Osteoblast (primary cell): ENCODE measurements around the gene NRF1. TPM values are rescaled to one million over a fixed set of nuclear protein-coding genes. Genes with fewer than 3 reads are reported as not detected.
"Not testable (repeated sequence)": the region's sequence is repeated elsewhere in the genome, so short reads cannot be mapped to it uniquely, and the experiment has no call there.

ENCODE experiments used
- DNase-seq: peaks from one replicate; pipeline ENCODE4 v3.0.0; 2011; ENCODE audit warnings: low spot score, mixed read lengths; ENCODE audit not compliant: insufficient read length; ENCODE audit errors: missing footprints
- H2AFZ ChIP-seq: 2 replicates; pipeline ENCODE4 v1.6.0; 2011; ENCODE audit warnings: mild to moderate bottlenecking, low read length
- H3K27ac ChIP-seq: 2 replicates; pipeline ENCODE4 v1.5.1; 2011; ENCODE audit warnings: mild to moderate bottlenecking, low read depth, low read length, moderate library complexity
- H3K27me3 ChIP-seq: 2 replicates; pipeline ENCODE4 v1.6.0; 2012; ENCODE audit warnings: mild to moderate bottlenecking, control low read depth, inconsistent platforms, low read length, moderate library complexity; ENCODE audit not compliant: insufficient read depth
- H3K36me3 ChIP-seq: 2 replicates; pipeline ENCODE4 v1.5.1; 2011; ENCODE audit warnings: mild to moderate bottlenecking, low read length, control low read depth, moderate library complexity; ENCODE audit not compliant: insufficient read depth
- H3K4me1 ChIP-seq: 2 replicates; pipeline ENCODE4 v1.5.1; 2011; ENCODE audit warnings: mild to moderate bottlenecking, low read length, control low read depth, moderate library complexity; ENCODE audit not compliant: insufficient read depth
- H3K4me2 ChIP-seq: 2 replicates; pipeline ENCODE4 v1.6.0; 2011; ENCODE audit warnings: mild to moderate bottlenecking, low read length; ENCODE audit not compliant: insufficient read depth
- H3K4me3 ChIP-seq: fragments of 200-600 bp; sonication (generic); 3 replicates; pipeline ENCODE4 v1.5.1; 2012; ENCODE audit warnings: mild to moderate bottlenecking, low read length, inconsistent platforms; ENCODE audit not compliant: insufficient read depth
- H3K79me2 ChIP-seq: 2 replicates; pipeline ENCODE4 v1.6.0; 2012; ENCODE audit warnings: mild to moderate bottlenecking, low read length, control low read depth, inconsistent platforms; ENCODE audit not compliant: insufficient read depth
- H3K9me3 ChIP-seq: 2 replicates; pipeline ENCODE4 v1.5.1; 2011; ENCODE audit warnings: low read depth, low read length, control low read depth
- H4K20me1 ChIP-seq: 2 replicates; pipeline ENCODE4 v1.6.0; 2012; ENCODE audit warnings: mild to moderate bottlenecking, low read length, control low read depth; ENCODE audit not compliant: insufficient read depth
- total RNA-seq: library from RNA; depleted of rRNA; stranded (reverse); fragments of >200 nt; gene quantifications from 2 replicates; pipeline ENCODE4 v1.2.3, GENCODE V29; 2012
- TF ChIP-seq, protein P1 (sequence below): IDR thresholded peaks from 2 replicates; pipeline ENCODE4 v1.5.1; 2011; ENCODE audit warnings: mild to moderate bottlenecking, low read depth, low read length, moderate library complexity; ENCODE audit errors: extremely low read depth

NRF1 gene
- total RNA-seq = 14.1 and 14.8 TPM in 2 replicates

DNA sequence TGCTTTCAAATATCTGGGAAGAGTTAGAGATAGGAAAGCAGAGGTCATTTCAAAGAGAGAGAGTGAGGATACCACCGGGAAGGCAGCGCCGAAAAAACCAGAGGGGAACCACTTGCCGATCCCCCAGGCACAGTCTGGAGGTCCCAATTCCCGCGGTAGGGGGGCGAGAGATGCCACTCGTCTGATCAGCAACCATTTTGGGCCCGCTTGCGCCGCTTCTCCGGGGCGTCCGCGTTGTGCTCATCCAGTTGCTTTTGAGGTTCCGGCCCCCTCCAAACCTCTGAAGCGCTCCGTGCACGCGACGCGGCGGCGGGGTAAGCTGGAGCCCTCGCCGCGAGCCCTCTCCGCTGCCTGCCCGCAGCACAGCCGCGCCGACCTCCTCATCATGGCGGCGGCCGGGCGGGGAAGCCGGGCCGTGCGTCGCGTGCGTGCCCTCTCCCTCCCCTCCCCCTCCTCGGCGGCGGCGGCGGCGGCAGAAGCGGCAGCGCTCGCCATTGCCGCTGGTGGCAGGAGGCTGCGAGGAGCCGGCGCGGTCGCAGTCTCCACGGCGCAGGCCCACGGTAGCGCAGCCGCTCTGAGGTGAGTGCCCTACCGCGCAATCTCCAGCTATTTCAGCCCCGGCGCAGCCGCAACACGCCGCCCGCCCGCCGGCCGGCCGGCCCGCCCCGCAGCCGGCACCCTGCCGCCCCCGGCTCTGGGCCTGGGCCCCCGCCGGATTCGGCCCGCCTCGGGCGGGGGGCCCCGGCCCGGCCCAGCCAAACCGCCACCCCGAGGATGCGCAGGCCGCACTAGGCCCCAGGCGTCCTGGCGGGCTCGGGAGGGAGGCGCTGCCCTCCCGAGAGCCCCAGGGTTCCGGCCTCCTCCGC, at the start of gene NRF1:
Gene NRF1, plus strand, starts transcription at position 475 of the 866 bp plus-strand sequence. CDS start 45,632 bp downstream, outside the sequence.
- no peaks in the 10 kb centered on the region for H3K9me3 ChIP-seq
- TF ChIP-seq, protein P1, sequence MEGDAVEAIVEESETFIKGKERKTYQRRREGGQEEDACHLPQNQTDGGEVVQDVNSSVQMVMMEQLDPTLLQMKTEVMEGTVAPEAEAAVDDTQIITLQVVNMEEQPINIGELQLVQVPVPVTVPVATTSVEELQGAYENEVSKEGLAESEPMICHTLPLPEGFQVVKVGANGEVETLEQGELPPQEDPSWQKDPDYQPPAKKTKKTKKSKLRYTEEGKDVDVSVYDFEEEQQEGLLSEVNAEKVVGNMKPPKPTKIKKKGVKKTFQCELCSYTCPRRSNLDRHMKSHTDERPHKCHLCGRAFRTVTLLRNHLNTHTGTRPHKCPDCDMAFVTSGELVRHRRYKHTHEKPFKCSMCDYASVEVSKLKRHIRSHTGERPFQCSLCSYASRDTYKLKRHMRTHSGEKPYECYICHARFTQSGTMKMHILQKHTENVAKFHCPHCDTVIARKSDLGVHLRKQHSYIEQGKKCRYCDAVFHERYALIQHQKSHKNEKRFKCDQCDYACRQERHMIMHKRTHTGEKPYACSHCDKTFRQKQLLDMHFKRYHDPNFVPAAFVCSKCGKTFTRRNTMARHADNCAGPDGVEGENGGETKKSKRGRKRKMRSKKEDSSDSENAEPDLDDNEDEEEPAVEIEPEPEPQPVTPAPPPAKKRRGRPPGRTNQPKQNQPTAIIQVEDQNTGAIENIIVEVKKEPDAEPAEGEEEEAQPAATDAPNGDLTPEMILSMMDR = no peak
- H4K20me1 ChIP-seq = peaks cover 19% of the 10 kb centered on the region
- H3K4me2 ChIP-seq = peak within 1 kb of the TSS; percentile 94
- H3K4me3 ChIP-seq = peak within 1 kb of the TSS; percentile 96
- no peaks in the 10 kb centered on the region for H3K27me3 ChIP-seq
- H3K27ac ChIP-seq = peak within 1 kb of the TSS; percentile 91
- peaks cover 5% of the 10 kb centered on the region for H3K36me3 ChIP-seq
- H3K79me2 ChIP-seq = peaks cover 70% of the 10 kb centered on the region
- H2AFZ ChIP-seq = peak within 1 kb of the TSS; percentile 97
- DNase-seq = peak; percentile 98
- H3K4me1 ChIP-seq = peaks cover 26% of the 10 kb centered on the region

DNA sequence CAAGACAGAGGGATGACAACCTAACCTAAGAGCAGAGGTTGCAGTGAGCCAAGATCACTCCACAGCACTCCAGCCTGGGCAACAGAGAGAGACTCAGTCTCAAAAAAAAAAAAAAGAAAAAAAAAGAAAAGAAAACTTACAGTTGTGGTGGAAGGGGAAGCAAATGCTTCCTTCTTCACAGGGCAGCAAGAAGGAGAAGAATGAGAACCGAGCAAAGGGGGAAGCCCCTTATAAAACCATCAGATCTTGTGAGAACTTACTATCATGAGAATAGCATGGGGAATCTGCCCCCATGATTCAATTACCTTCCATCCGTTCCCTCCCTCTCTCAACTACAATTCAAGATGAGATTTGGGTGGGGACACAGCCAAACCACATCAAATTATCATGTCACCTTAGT, 45.2 kb upstream of the NRF1 start:
- not testable (repeated sequence) for H3K9me3 ChIP-seq, H3K79me2 ChIP-seq, H3K27ac ChIP-seq, DNase-seq, H2AFZ ChIP-seq, H3K4me2 ChIP-seq, H3K27me3 ChIP-seq, H4K20me1 ChIP-seq, H3K4me3 ChIP-seq, H3K36me3 ChIP-seq
- peaks cover 12% of the 10 kb centered on the region for H3K4me1 ChIP-seq

DNA sequence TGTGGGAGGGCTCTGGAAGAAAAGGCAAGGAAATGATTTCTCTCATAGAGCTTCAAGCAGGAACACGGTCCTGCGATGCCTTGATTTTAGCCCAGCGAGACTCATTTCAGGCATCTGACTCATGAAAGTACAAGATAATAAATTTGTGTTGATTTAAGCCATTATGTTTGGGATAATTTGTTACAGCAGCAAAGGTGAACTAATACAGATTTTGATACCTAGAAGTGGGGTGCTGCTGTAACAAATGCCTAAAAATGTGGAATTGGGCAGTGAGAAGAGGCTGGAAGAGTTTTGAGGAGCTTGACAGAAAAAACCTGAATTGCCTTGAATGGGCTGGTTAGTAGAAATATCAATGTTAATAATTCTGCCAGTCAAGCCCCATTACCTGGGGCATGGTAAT, 44.1 kb upstream of the NRF1 start:
- Histone ChIP-seq H3K79me2 (no peaks in the 10 kb centered on the region), H3K4me2 (no peak overlapping the region), H3K27me3 (peaks cover 3% of the 10 kb centered on the region), H4K20me1 (no peaks in the 10 kb centered on the region), H3K4me1 (peaks cover 12% of the 10 kb centered on the region), H2AFZ (no peak overlapping the region), H3K36me3 (no peaks in the 10 kb centered on the region), H3K4me3 (no peak overlapping the region), H3K27ac (no peak overlapping the region), H3K9me3 (no peaks in the 10 kb centered on the region)
- TF ChIP-seq, protein P1 = no peak
- no peak for DNase-seq

DNA sequence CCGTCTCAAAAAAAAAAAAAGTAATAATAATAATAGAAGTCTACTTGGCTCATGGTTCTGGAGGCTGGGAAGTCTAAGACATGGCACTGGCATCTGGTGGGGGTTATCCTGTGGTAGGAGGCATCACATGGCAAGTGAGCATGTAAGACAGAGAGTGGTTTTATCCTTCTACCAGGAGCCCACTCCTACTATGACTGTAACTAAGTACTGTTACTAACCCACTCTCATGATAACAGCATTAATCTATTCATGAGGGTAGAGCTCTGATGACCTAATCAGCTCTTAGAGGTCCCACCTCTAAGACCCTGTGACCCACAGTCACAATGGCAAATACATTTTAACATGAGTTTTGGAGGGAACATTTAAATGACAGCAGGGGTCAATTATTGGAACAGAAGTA, 43.3 kb upstream of the NRF1 start:
- TF ChIP-seq, protein P1 = no peak
- Histone ChIP-seq H3K36me3 (no peaks in the 10 kb centered on the region), H3K27me3 (peaks cover 3% of the 10 kb centered on the region), H3K4me1 (peaks cover 12% of the 10 kb centered on the region), H3K9me3 (no peaks in the 10 kb centered on the region), H4K20me1 (no peaks in the 10 kb centered on the region), H3K27ac (no peak overlapping the region), H3K4me3 (no peak overlapping the region), H3K79me2 (no peaks in the 10 kb centered on the region), H3K4me2 (no peak overlapping the region), H2AFZ (no peak overlapping the region)
- DNase-seq = no peak
